SK-N-SH (cell line): Measurements from ENCODE around the gene MORN3. TPM values are rescaled to one million over a fixed set of nuclear protein-coding genes. Genes with fewer than 3 reads are reported as not detected.
"Not testable (repeated sequence)": the region's sequence is repeated elsewhere in the genome, so short reads cannot be mapped to it uniquely, and the experiment has no call there.

Experiments
- CTCF ChIA-PET: fragments of 300-600, 350-600 bp; formaldehyde crosslinking; extraction: SDS; loops from one replicate; lab custom pipeline; 2021; lab: Yijun Ruan, JAX
- POLR2A ChIA-PET: fragments of 350-600 bp; sonication (Branson Sonifier 250); formaldehyde crosslinking; extraction: SDS; loops from one replicate; lab custom pipeline; 2020; ENCODE audit warnings: antibody characterized with exemption, inconsistent platforms; lab: Yijun Ruan, JAX
- DNase-seq: peaks from one replicate; pipeline ENCODE4 v3.0.0; 2012
- H2AFZ ChIP-seq: fragments of 200-600 bp; sonication (generic); 2 replicates; pipeline ENCODE4 v1.8.1; 2016; ENCODE audit warnings: antibody characterized with exemption, mild to moderate bottlenecking, low read depth
- H3F3A ChIP-seq: fragments of 200-600 bp; sonication (generic); replicated peaks from 2 replicates; pipeline ENCODE3; 2016; ENCODE audit warnings: antibody characterized with exemption, mild to moderate bottlenecking; ENCODE audit not compliant: insufficient read depth
- H3K27ac ChIP-seq, 2 experiments: fragments of 200-500 bp in 1 of 2; fragments of 200-600 bp in 1 of 2; sonication (Bioruptor generic) in 1 of 2; sonication (generic), shearing (Covaris generic) in 1 of 2; 2 replicates each; pipeline versions ENCODE4 v1.5.1 to v1.6.1; 2014 to 2016; ENCODE audit warnings: low read depth in 2 of 2, inconsistent platforms in 1 of 2, low read length in 1 of 2, mild to moderate bottlenecking in 1 of 2, mixed read lengths in 1 of 2
- H3K27me3 ChIP-seq: fragments of 200-600 bp; sonication (generic), shearing (Covaris generic); 2 replicates; pipeline ENCODE4 v1.6.1; 2016; ENCODE audit warnings: mixed run types; ENCODE audit not compliant: insufficient read depth
- H3K36me3 ChIP-seq, 2 experiments: fragments of 200-500 bp in 1 of 2; fragments of 200-600 bp in 1 of 2; sonication (Bioruptor generic) in 1 of 2; sonication (generic) in 1 of 2; replicated peaks in 1 of 2; 2 replicates each; pipeline versions ENCODE3 to v1.5.1; 2014 to 2016; ENCODE audit warnings: low read length in 1 of 2, mild to moderate bottlenecking in 1 of 2; ENCODE audit not compliant: insufficient read depth in 2 of 2, control insufficient read depth in 1 of 2
- H3K4me1 ChIP-seq, 2 experiments: fragments of 200-500 bp in 1 of 2; fragments of 200-600 bp in 1 of 2; sonication (Bioruptor generic) in 1 of 2; sonication (generic), shearing (Covaris generic) in 1 of 2; 2 replicates each; pipeline versions ENCODE4 v1.5.1 to v1.6.1; 2014 to 2016; ENCODE audit warnings: low read depth in 1 of 2, low read length in 1 of 2, mixed run types in 1 of 2; ENCODE audit not compliant: insufficient read depth in 2 of 2, control insufficient read depth in 1 of 2
- H3K4me2 ChIP-seq: fragments of 200-600 bp; sonication (generic), shearing (Covaris generic); 2 replicates; pipeline ENCODE4 v1.6.1; 2017; ENCODE audit warnings: mixed run types
- H3K4me3 ChIP-seq, 2 experiments: fragments of 200-500 bp in 1 of 2; fragments of 200-600 bp in 1 of 2; sonication (Bioruptor generic) in 1 of 2; sonication (generic), shearing (Covaris generic) in 1 of 2; 2 replicates each; pipeline versions ENCODE4 v1.5.1 to v1.8.1; 2014 to 2016; ENCODE audit warnings: low read depth in 2 of 2, inconsistent platforms in 1 of 2, low read length in 1 of 2, mild to moderate bottlenecking in 1 of 2, mixed read lengths in 1 of 2, moderate library complexity in 1 of 2
- H3K79me2 ChIP-seq: fragments of 200-600 bp; sonication (generic); 2 replicates; pipeline ENCODE4 v1.8.1; 2017; ENCODE audit warnings: mild to moderate bottlenecking; ENCODE audit not compliant: insufficient read depth
- H3K9ac ChIP-seq: fragments of 200-600 bp; sonication (generic); 2 replicates; pipeline ENCODE4 v1.6.1; 2017; ENCODE audit warnings: mixed run types
- H3K9me2 ChIP-seq: fragments of 200-600 bp; sonication (generic); 2 replicates; pipeline ENCODE4 v1.6.1; 2017; ENCODE audit warnings: mixed run types
- H3K9me3 ChIP-seq: fragments of 200-600 bp; sonication (generic); 2 replicates; pipeline ENCODE4 v1.6.1; 2017; ENCODE audit warnings: mixed run types, mild to moderate bottlenecking, moderate library complexity
- H4K20me1 ChIP-seq: fragments of 200-600 bp; sonication (generic); 2 replicates; pipeline ENCODE4 v1.6.1; 2017; ENCODE audit warnings: mild to moderate bottlenecking, mixed run types; ENCODE audit not compliant: insufficient read depth
- CHD2 ChIP-seq: fragments of 150-350 bp; IDR thresholded peaks from 2 replicates; pipeline ENCODE4 v1.6.1; 2018; ENCODE audit warnings: low read length; ENCODE audit not compliant: partially characterized antibody
- ELF1 ChIP-seq: IDR thresholded peaks from 2 replicates; pipeline ENCODE4 v1.4.0; 2012
- FOSL2 ChIP-seq: IDR thresholded peaks from 2 replicates; pipeline ENCODE4 v1.4.0; 2012; ENCODE audit warnings: low read depth, mild to moderate bottlenecking, moderate library complexity, borderline replicate concordance
- GABPA ChIP-seq: IDR thresholded peaks from 2 replicates; pipeline ENCODE4 v1.4.0; 2012; ENCODE audit warnings: low read depth, mild to moderate bottlenecking
- JUND ChIP-seq: IDR thresholded peaks from 2 replicates; pipeline ENCODE4 v1.4.0; 2012
- MXI1 ChIP-seq: IDR thresholded peaks from 2 replicates; pipeline ENCODE4 v1.6.1; 2012; ENCODE audit warnings: mild to moderate bottlenecking, low read depth, low read length, improper control_type of control experiment
- POLR2AphosphoS5 ChIP-seq: IDR thresholded peaks from 2 replicates; pipeline ENCODE4 v1.6.1; 2012; ENCODE audit warnings: low read depth, low read length
- RAD21 ChIP-seq: IDR thresholded peaks from 2 replicates; pipeline ENCODE4 v1.6.1; 2012; ENCODE audit warnings: mild to moderate bottlenecking, low read length
- RCOR1 ChIP-seq: fragments of 150-350 bp; IDR thresholded peaks from 2 replicates; pipeline ENCODE4 v1.6.1; 2017; ENCODE audit warnings: antibody characterized with exemption, low read length
- RXRA ChIP-seq: IDR thresholded peaks from 2 replicates; pipeline ENCODE4 v1.4.0; 2012; ENCODE audit warnings: low read depth, mild to moderate bottlenecking, borderline replicate concordance
- SIN3A ChIP-seq: IDR thresholded peaks from 2 replicates; pipeline ENCODE4 v1.6.1; 2012; ENCODE audit warnings: low read depth, mild to moderate bottlenecking, low read length, moderate library complexity, borderline replicate concordance
- SMC3 ChIP-seq: IDR thresholded peaks from 2 replicates; pipeline ENCODE4 v1.6.1; 2012; ENCODE audit warnings: low read depth, low read length, improper control_type of control experiment
- TEAD4 ChIP-seq: IDR thresholded peaks from 2 replicates; pipeline ENCODE4 v1.4.0; 2012; ENCODE audit warnings: mild to moderate bottlenecking, borderline replicate concordance; ENCODE audit not compliant: insufficient read depth
- YY1 ChIP-seq: IDR thresholded peaks from 2 replicates; pipeline ENCODE4 v1.4.0; 2012; ENCODE audit warnings: low read depth, mild to moderate bottlenecking
- WGBS: methylation state at CpG from one replicate; pipeline ENCODE4 v1.1.6; 2017; ENCODE audit warnings: low lambda C conversion rate; 5-methylcytosine and 5-hydroxymethylcytosine counted together
- polyA plus RNA-seq, 3 experiments: library from polyadenylated mRNA; depleted of rRNA; stranded (reverse); fragments of >200 nt; gene quantifications; 2 replicates each; pipeline ENCODE4 v1.2.3, GENCODE V29; 2012
- TF ChIP-seq, protein P1 (sequence below): IDR thresholded peaks from 2 replicates; pipeline ENCODE4 v1.6.1; 2012; ENCODE audit warnings: mild to moderate bottlenecking, low read depth, low read length, moderate library complexity
- TF ChIP-seq, protein P2 (sequence below): IDR thresholded peaks from 2 replicates; pipeline ENCODE4 v1.4.0; 2012; ENCODE audit warnings: low read depth, borderline replicate concordance
- TF ChIP-seq, protein P3 (sequence below): IDR thresholded peaks from 2 replicates; pipeline ENCODE4; 2012
- TF ChIP-seq, protein P4 (sequence below): fragments of 200-600 bp; sonication (generic); IDR thresholded peaks from 2 replicates; pipeline ENCODE4 v1.6.1; 2017; ENCODE audit warnings: antibody characterized with exemption, mild to moderate bottlenecking, moderate library complexity

Gene MORN3
- polyA plus RNA-seq, 1 of the 3 experiments (the other 2 are of a cell fraction), result 2.7 TPM

DNA sequence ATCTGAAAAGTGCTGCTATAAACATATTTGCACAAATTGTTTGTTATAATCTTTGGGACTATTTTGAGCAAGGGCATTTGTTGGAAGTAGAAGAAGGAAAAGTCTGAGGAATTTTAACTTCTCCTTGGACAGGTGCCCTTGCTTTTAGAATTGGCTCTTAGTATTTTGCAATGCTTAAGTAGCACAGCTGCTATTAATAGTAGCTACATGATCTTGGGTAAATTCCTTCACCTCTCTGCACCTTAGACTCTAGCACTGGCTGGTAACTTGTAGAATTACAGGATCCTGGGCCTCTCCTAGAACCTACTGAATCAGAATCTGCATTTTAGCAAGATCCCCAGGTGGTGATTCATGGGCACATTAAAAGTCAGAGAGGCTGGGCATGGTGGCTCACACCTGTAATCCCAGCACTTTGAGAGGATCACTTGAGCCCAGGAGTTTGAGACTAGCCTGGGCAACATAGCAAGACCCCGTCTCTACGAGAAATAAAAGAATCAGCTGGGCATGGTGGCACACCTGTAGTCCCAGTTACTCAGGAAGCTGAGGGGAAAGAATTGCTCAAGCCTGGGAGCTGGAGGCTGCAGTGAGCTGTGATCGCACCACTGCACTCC, 32.3 kb upstream of the MORN3 start (continued):
- TF ChIP-seq POLR2AphosphoS5 (no peak), CHD2 (no peak)

DNA sequence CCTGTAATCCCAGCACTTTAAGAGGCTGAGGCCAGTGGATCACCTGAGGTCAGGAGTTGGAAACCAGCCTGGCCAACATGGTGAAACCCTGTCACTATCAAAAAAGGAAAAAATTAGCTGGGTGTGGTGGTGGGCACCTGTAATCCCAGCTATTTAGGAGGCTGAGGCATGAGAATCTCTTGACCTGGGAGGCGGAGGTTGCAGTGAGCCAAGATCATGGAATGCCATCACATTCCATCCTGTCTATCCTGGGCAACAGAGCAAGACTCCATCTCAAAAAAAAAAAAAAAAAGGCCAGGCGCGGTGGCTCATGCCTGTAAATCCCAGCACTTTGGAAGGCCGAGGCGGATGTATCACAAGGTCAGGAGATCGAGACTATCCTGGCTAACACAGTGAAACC, 28.4 kb upstream of the MORN3 start:
- H3K4me1 ChIP-seq, H3K27ac ChIP-seq, H2AFZ ChIP-seq, H3K79me2 ChIP-seq, H3K36me3 ChIP-seq, DNase-seq, H3K4me3 ChIP-seq, POLR2A ChIA-PET, H4K20me1 ChIP-seq, H3F3A ChIP-seq, H3K4me2 ChIP-seq, H3K27me3 ChIP-seq, H3K9me2 ChIP-seq, H3K9ac ChIP-seq, H3K9me3 ChIP-seq: not testable (repeated sequence)
- 90% methylated on average over 6 of the region's 6 CpGs for WGBS
- CTCF ChIA-PET, result interaction anchor here (0.6 to 10.0 kb wide), 17 partner anchors 15 to 210 kb away, joined by 3 to 69 read pairs (median 5); partner anchors contain the start of genes RHOF and TMEM120B

DNA sequence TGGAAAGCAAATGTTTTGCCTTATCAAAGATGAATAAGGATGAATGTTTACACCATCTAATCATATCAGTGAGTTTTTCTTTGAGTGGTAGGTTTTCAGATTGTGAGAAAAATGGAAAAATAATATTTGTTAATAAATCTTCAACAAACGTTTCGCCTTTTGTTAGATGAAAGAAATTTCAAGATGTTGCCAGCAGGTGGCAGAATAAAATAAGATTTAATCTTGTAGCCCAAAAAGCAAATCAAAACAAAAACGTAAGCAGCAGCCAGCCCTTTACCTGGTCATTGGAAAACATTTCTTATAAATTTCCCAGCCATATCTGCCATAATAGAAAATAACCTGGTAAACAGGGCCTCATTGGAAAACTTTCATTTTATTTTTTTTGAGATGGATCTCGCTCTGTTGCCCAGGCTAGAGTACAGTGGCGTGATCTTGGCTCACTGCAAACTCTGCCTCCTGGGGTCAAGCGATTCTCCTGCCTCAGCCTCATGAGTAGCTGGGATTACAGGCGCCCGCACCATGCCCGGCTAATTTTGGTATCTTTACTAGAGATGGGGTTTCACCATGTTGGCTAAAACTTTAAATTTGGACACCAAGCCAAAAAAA, 27.7 kb upstream of the MORN3 start:
- H3K27me3 ChIP-seq, result no peaks in the 10 kb centered on the region
- peak overlapping the region in 1 of 2 experiments; percentile 17; a peak in 1 of 4 replicates for H3K4me3 ChIP-seq
- no peaks in the 10 kb centered on the region for H4K20me1 ChIP-seq
- no peak overlapping the region for H3K9ac ChIP-seq
- POLR2A ChIA-PET, result no interaction called here
- DNase-seq, result peak; percentile 51
- H3K4me2 ChIP-seq, result no peak overlapping the region
- H3K9me3 ChIP-seq, result no peaks in the 10 kb centered on the region
- no peaks in the 10 kb centered on the region for H3K79me2 ChIP-seq
- H3K36me3 ChIP-seq, result no peaks in the 10 kb centered on the region
- H3K9me2 ChIP-seq, result no peaks in the 10 kb centered on the region
- peak overlapping the region; percentile 71; the same call in 1 of the 2 replicates for H2AFZ ChIP-seq
- peak overlapping the region in 1 of 2 experiments; percentile 13; a peak in 1 of 4 replicates for H3K27ac ChIP-seq
- WGBS, result 33% methylated on average over 9 of the region's 9 CpGs
- H3K4me1 ChIP-seq, result no peaks in the 10 kb centered on the region
- CTCF ChIA-PET, result interaction anchor here (0.6 to 10.0 kb wide), 17 partner anchors 16 to 211 kb away, joined by 3 to 69 read pairs (median 5); partner anchors contain the start of genes RHOF and TMEM120B
- peaks cover 5% of the 10 kb centered on the region for H3F3A ChIP-seq
- TF ChIP-seq, protein P1, sequence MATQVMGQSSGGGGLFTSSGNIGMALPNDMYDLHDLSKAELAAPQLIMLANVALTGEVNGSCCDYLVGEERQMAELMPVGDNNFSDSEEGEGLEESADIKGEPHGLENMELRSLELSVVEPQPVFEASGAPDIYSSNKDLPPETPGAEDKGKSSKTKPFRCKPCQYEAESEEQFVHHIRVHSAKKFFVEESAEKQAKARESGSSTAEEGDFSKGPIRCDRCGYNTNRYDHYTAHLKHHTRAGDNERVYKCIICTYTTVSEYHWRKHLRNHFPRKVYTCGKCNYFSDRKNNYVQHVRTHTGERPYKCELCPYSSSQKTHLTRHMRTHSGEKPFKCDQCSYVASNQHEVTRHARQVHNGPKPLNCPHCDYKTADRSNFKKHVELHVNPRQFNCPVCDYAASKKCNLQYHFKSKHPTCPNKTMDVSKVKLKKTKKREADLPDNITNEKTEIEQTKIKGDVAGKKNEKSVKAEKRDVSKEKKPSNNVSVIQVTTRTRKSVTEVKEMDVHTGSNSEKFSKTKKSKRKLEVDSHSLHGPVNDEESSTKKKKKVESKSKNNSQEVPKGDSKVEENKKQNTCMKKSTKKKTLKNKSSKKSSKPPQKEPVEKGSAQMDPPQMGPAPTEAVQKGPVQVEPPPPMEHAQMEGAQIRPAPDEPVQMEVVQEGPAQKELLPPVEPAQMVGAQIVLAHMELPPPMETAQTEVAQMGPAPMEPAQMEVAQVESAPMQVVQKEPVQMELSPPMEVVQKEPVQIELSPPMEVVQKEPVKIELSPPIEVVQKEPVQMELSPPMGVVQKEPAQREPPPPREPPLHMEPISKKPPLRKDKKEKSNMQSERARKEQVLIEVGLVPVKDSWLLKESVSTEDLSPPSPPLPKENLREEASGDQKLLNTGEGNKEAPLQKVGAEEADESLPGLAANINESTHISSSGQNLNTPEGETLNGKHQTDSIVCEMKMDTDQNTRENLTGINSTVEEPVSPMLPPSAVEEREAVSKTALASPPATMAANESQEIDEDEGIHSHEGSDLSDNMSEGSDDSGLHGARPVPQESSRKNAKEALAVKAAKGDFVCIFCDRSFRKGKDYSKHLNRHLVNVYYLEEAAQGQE, result no peak
- no peak for TF ChIP-seq JUND
- TF ChIP-seq TEAD4, result no peak
- TF ChIP-seq FOSL2, result no peak
- TF ChIP-seq CHD2, result no peak
- no peak for TF ChIP-seq ELF1
- peak; percentile 63 for TF ChIP-seq SMC3
- TF ChIP-seq, protein P2, sequence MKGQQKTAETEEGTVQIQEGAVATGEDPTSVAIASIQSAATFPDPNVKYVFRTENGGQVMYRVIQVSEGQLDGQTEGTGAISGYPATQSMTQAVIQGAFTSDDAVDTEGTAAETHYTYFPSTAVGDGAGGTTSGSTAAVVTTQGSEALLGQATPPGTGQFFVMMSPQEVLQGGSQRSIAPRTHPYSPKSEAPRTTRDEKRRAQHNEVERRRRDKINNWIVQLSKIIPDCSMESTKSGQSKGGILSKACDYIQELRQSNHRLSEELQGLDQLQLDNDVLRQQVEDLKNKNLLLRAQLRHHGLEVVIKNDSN, result no peak
- TF ChIP-seq RAD21, result peak; percentile 80
- 0 out of 2 replicates have a peak, but pooled peaks have one; percentile 27 for TF ChIP-seq MXI1
- no peak for TF ChIP-seq GABPA
- no peak for TF ChIP-seq RCOR1
- no peak for TF ChIP-seq YY1
- TF ChIP-seq, protein P3, sequence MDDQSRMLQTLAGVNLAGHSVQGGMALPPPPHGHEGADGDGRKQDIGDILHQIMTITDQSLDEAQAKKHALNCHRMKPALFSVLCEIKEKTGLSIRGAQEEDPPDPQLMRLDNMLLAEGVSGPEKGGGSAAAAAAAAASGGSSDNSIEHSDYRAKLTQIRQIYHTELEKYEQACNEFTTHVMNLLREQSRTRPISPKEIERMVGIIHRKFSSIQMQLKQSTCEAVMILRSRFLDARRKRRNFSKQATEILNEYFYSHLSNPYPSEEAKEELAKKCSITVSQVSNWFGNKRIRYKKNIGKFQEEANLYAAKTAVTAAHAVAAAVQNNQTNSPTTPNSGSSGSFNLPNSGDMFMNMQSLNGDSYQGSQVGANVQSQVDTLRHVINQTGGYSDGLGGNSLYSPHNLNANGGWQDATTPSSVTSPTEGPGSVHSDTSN, result no peak
- no peak for TF ChIP-seq SIN3A
- TF ChIP-seq RXRA, result no peak
- TF ChIP-seq, protein P4, sequence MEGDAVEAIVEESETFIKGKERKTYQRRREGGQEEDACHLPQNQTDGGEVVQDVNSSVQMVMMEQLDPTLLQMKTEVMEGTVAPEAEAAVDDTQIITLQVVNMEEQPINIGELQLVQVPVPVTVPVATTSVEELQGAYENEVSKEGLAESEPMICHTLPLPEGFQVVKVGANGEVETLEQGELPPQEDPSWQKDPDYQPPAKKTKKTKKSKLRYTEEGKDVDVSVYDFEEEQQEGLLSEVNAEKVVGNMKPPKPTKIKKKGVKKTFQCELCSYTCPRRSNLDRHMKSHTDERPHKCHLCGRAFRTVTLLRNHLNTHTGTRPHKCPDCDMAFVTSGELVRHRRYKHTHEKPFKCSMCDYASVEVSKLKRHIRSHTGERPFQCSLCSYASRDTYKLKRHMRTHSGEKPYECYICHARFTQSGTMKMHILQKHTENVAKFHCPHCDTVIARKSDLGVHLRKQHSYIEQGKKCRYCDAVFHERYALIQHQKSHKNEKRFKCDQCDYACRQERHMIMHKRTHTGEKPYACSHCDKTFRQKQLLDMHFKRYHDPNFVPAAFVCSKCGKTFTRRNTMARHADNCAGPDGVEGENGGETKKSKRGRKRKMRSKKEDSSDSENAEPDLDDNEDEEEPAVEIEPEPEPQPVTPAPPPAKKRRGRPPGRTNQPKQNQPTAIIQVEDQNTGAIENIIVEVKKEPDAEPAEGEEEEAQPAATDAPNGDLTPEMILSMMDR, result peak; percentile 70
